Keratinocyte (primary cell): ENCODE measurements around the gene TAMM41.

Experiments
- EZH2 ChIP-seq: IDR thresholded peaks from one replicate; pipeline ENCODE4 v1.6.1; 2012; ENCODE audit warnings: inconsistent platforms, mild to moderate bottlenecking, low read length, moderate library complexity
- TF ChIP-seq, protein P1 (sequence below), 3 experiments: IDR thresholded peaks in 1 of 3; conservative IDR thresholded peaks in 1 of 3; optimal IDR thresholded peaks in 1 of 3; 2 replicates in 2 of 3; 3 replicates in 1 of 3; pipeline versions ENCODE3 to v1.5.1; 2011; ENCODE audit warnings: low read length in 3 of 3, mild to moderate bottlenecking in 3 of 3, moderate library complexity in 2 of 3, control low read depth in 1 of 3, inconsistent platforms in 1 of 3; ENCODE audit not compliant: insufficient read depth in 2 of 3; ENCODE audit errors: extremely low read depth in 1 of 3

DNA sequence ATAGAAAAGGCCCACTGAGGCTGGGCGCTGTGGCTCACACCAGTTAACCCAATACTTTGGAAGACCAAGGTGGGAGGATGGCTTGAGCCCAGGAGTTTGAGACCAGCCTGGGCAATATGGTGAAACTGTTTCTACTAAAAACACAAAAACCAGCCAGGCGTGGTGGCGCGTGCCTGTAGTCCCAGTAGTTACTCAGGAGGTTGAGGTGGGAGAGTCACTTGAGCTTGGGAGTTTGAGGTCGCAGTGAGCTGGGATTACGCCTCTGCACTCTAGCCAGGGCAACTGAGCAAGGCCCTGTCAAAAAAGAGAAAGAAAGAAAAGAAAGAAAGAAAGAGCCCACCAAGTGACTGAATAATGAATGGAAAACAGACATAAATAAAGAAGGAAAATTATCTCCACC is 32.0 kb downstream of the TAMM41 start:
- TF ChIP-seq, protein P1, sequence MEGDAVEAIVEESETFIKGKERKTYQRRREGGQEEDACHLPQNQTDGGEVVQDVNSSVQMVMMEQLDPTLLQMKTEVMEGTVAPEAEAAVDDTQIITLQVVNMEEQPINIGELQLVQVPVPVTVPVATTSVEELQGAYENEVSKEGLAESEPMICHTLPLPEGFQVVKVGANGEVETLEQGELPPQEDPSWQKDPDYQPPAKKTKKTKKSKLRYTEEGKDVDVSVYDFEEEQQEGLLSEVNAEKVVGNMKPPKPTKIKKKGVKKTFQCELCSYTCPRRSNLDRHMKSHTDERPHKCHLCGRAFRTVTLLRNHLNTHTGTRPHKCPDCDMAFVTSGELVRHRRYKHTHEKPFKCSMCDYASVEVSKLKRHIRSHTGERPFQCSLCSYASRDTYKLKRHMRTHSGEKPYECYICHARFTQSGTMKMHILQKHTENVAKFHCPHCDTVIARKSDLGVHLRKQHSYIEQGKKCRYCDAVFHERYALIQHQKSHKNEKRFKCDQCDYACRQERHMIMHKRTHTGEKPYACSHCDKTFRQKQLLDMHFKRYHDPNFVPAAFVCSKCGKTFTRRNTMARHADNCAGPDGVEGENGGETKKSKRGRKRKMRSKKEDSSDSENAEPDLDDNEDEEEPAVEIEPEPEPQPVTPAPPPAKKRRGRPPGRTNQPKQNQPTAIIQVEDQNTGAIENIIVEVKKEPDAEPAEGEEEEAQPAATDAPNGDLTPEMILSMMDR (optimal IDR thresholded peaks at IDR 0.05 in 1 of 3, IDR thresholded peaks at IDR 0.05 in 1 of 3, conservative IDR thresholded peaks at IDR 0.05 in 1 of 3; ENCODE audit: extremely low read depth in 1 of 3, insufficient read depth in 2 of 3, low read length in 3 of 3) = no peak
- no peak for TF ChIP-seq EZH2
